HepG2 (cell line): Measurements from ENCODE around the gene SGCG. TPM values are rescaled to one million over a fixed set of nuclear protein-coding genes. Genes with fewer than 3 reads are reported as not detected.

Experiments used
- ATAC-seq: fragments of 200-7000 bp; cut with Tn5 transposase; 3 replicates; pipeline ENCODE4 v1.9.1; 2020; ENCODE audit warnings: mild to moderate bottlenecking, moderate library complexity
- BruUV-seq: library from RNA; stranded (reverse); fragments of 400-500 nt; replicated peaks from 2 replicates; lab custom pipeline; 2021; lab: Mats Ljungman, UMichigan
- CTCF ChIA-PET: fragments of 300-600 bp; formaldehyde crosslinking; extraction: SDS; loops from one replicate; lab custom pipeline; 2021; ENCODE audit warnings: low total read pairs, inconsistent platforms, low intra/inter-chr PET ratio; lab: Yijun Ruan, JAX
- POLR2A ChIA-PET: fragments of 350-600 bp; sonication (Branson Sonifier 250); formaldehyde crosslinking; loops from one replicate; lab custom pipeline; 2020; ENCODE audit warnings: antibody characterized with exemption, inconsistent platforms; lab: Yijun Ruan, JAX
- DNase-seq: peaks from one replicate; pipeline ENCODE4 v3.0.0-alpha.2; 2015; ENCODE audit warnings: low spot score
- FAIRE-seq: peaks from 3 replicates; lab custom pipeline; 2011; peaks lifted over from hg19 to GRCh38; lab: Jason Lieb, UNC
- H2AFZ ChIP-seq: one replicate; pipeline ENCODE4 v1.6.1; 2011; ENCODE audit warnings: low read length, inconsistent platforms
- H3K27ac ChIP-seq: fragments of 300-600 bp; 3 replicates; pipeline ENCODE4 v1.8.0; 2011; ENCODE audit warnings: mixed run types, mild to moderate bottlenecking, mixed read lengths, low read length, inconsistent platforms; ENCODE audit not compliant: insufficient read depth; ENCODE audit errors: extremely low read length
- H3K27me3 ChIP-seq, 2 experiments: fragments of 200-600 bp in 1 of 2; 2 replicates in 1 of 2; 3 replicates in 1 of 2; pipeline versions ENCODE4 v1.6.0 to v1.8.0; 2011; ENCODE audit warnings: low read length in 2 of 2, mild to moderate bottlenecking in 2 of 2, moderate library complexity in 2 of 2, inconsistent platforms in 1 of 2; ENCODE audit not compliant: insufficient read depth in 2 of 2, control insufficient read depth in 1 of 2
- H3K36me3 ChIP-seq, 2 experiments: fragments of 200-600 bp in 1 of 2; replicated peaks in 1 of 2; 2 replicates in 1 of 2; 3 replicates in 1 of 2; pipeline versions ENCODE4 v1.5.1 to v1.8.0; 2011; ENCODE audit warnings: low read length in 2 of 2, inconsistent platforms in 1 of 2; ENCODE audit not compliant: insufficient read depth in 2 of 2, control insufficient read depth in 1 of 2
- H3K4me1 ChIP-seq: 2 replicates; pipeline ENCODE4 v1.5.1; 2012; ENCODE audit warnings: low read length, inconsistent platforms; ENCODE audit not compliant: insufficient read depth
- H3K4me2 ChIP-seq: 2 replicates; pipeline ENCODE4 v1.6.0; 2011; ENCODE audit warnings: low read depth, low read length, inconsistent platforms
- H3K4me3 ChIP-seq, 3 experiments: fragments of 200-600 bp in 1 of 3; sonication (generic), shearing (Covaris generic) in 1 of 3; replicated peaks in 1 of 3; 2 replicates each; pipeline ENCODE4 v1.5.1; 2011 to 2016; ENCODE audit warnings: low read length in 3 of 3, inconsistent platforms in 2 of 3, low read depth in 2 of 3, mild to moderate bottlenecking in 2 of 3, control low read depth in 1 of 3, mixed read lengths in 1 of 3; ENCODE audit not compliant: insufficient read depth in 1 of 3
- H3K79me2 ChIP-seq: one replicate; pipeline ENCODE4 v1.6.1; 2011; ENCODE audit warnings: low read length, inconsistent platforms; ENCODE audit not compliant: insufficient read depth
- H3K9ac ChIP-seq: 2 replicates; pipeline ENCODE4 v1.6.0; 2011; ENCODE audit warnings: mild to moderate bottlenecking, low read depth, low read length, inconsistent platforms; ENCODE audit not compliant: insufficient read depth
- H3K9me3 ChIP-seq: 2 replicates; pipeline ENCODE4 v1.5.1; 2012; ENCODE audit warnings: mild to moderate bottlenecking, low read length
- H4K20me1 ChIP-seq: 2 replicates; pipeline ENCODE4 v1.6.0; 2011; ENCODE audit warnings: inconsistent platforms, mild to moderate bottlenecking, low read length, moderate library complexity; ENCODE audit not compliant: insufficient read depth
- CENPT ChIP-seq: sonication (generic); formaldehyde crosslinking; IDR thresholded peaks from 2 replicates; pipeline ENCODE4 v1.8.0; 2022; ENCODE audit warnings: low read depth, mild to moderate bottlenecking, moderate library complexity, missing genetic modification reagents
- CERS6 ChIP-seq: sonication (generic); formaldehyde crosslinking; IDR thresholded peaks from 2 replicates; pipeline ENCODE4 v1.5.0; 2020; ENCODE audit warnings: missing genetic modification reagents
- ETV5 ChIP-seq: IDR thresholded peaks from 2 replicates; pipeline ENCODE4 v1.6.1; 2018; ENCODE audit warnings: missing biosample characterization, missing genetic modification reagents, inconsistent platforms, borderline replicate concordance
- KMT2A ChIP-seq: sonication (generic); formaldehyde crosslinking; IDR thresholded peaks from 2 replicates; pipeline ENCODE4 v1.4.0; 2020; ENCODE audit warnings: missing genetic modification reagents
- MAFK ChIP-seq, 2 experiments: IDR thresholded peaks in 1 of 2; conservative IDR thresholded peaks in 1 of 2; 2 replicates each; pipeline ENCODE4 v1.6.1; 2011; ENCODE audit warnings: improper control_type of control experiment in 2 of 2, low read length in 2 of 2
- MBNL3 ChIP-seq: fragments of 250-450 bp; sonication (Bioruptor Pico); conservative IDR thresholded peaks from 2 replicates; pipeline ENCODE4 v1.8.0; 2022; ENCODE audit warnings: mild to moderate bottlenecking, inconsistent platforms
- RFX5 ChIP-seq: IDR thresholded peaks from 2 replicates; pipeline ENCODE4 v1.6.1; 2011; ENCODE audit warnings: low read depth, low read length, improper control_type of control experiment
- SETDB1 ChIP-seq: sonication (generic); formaldehyde crosslinking; IDR thresholded peaks from 2 replicates; pipeline ENCODE4 v1.5.1; 2020; ENCODE audit warnings: missing genetic modification reagents, mild to moderate bottlenecking, borderline replicate concordance
- ZNF704 ChIP-seq: sonication (generic); formaldehyde crosslinking; IDR thresholded peaks from 2 replicates; pipeline ENCODE4 v1.8.1; 2023; ENCODE audit warnings: mild to moderate bottlenecking, inconsistent platforms, moderate library complexity, missing genetic modification reagents, borderline replicate concordance
- ZXDC ChIP-seq: sonication (generic); formaldehyde crosslinking; IDR thresholded peaks from 2 replicates; pipeline ENCODE4 v1.5.0; 2020; ENCODE audit warnings: mild to moderate bottlenecking, missing genetic modification reagents
- WGBS: methylation state at CpG from one replicate; pipeline ENCODE4 v1.1.6; 2017; ENCODE audit warnings: low lambda C conversion rate; 5-methylcytosine and 5-hydroxymethylcytosine counted together
- in situ Hi-C: cut with HindIII; loops from 2 replicates; pipeline ENCODE4 v1.10.0; 2017; ENCODE audit warnings: low pct_unique_long_range_greater_than_20kb; ENCODE audit not compliant: extremely low pct_ligation_motif_present
- intact Hi-C: fragments of 100-400 bp; cut with micrococcal nuclease; formaldehyde crosslinking; loops from one replicate; pipeline ENCODE4 v1.10.0; 2022; ENCODE audit not compliant: unreplicated experiment
- polyA plus RNA-seq, 8 experiments: library from polyadenylated mRNA; depleted of rRNA in 3 of 8; stranded (reverse) in 7 of 8; unstranded in 1 of 8; fragments of >200 nt; fragmentation: Illumina TruSeq in 4 of 8; extraction: Trizol in 4 of 8; gene quantifications; 2 replicates each; pipeline versions ENCODE4 v1.2.1 to v1.2.3, GENCODE V29; 2011 to 2016; ENCODE audit warnings: low read depth in 4 of 8, missing spikeins in 1 of 8, mixed read lengths in 1 of 8; ENCODE audit not compliant: insufficient read depth in 1 of 8
- total RNA-seq, 5 experiments: library from RNA; depleted of rRNA; stranded (reverse); fragments of >200 nt; fragmentation: Illumina TruSeq; extraction: Trizol; gene quantifications; 2 replicates each; pipeline ENCODE4 v1.2.3, GENCODE V29; 2016; ENCODE audit warnings: low read depth in 1 of 5

SGCG gene
- total and polyA plus RNA-seq, 2 of the 13 experiments (the other 11 are each of a cell fraction or from before 2014, with no cell fraction given) = not detected

GRCh38 chr13:23288564-23288963 is 107.8 kb downstream of the SGCG start:
- FAIRE-seq = no peak
- POLR2A ChIA-PET = no interaction called here

More at GRCh38 chr13:23288564-23288963, 107.8 kb downstream of the SGCG start:
- no TSS peak for BruUV-seq
- Histone ChIP-seq H3K4me1 (no peaks in the 10 kb centered on the region), H2AFZ (no peak overlapping the region), H3K4me2 (no peak overlapping the region), H3K36me3 (no peaks in the 10 kb centered on the region), H3K9me3 (no peaks in the 10 kb centered on the region), H4K20me1 (no peaks in the 10 kb centered on the region), H3K4me3 (no peak overlapping the region), H3K27ac (no peak overlapping the region), H3K9ac (no peak overlapping the region), H3K27me3 (no peaks in the 10 kb centered on the region), H3K79me2 (no peaks in the 10 kb centered on the region)
- DNase-seq (no peak), ATAC-seq (no peak)
- WGBS = 43% methylated on average over 1 of the region's 1 CpG
- in situ Hi-C loops (no loop called here), intact Hi-C loops (no loop called here)
- CTCF ChIA-PET = no interaction called here
- no peak for TF ChIP-seq RFX5
- no peak for TF ChIP-seq ZXDC (CRISPR knock-in tag)
- no peak for TF ChIP-seq MBNL3 (CRISPR knock-in tag)
- no peak for TF ChIP-seq ETV5 (CRISPR knock-in tag)
- TF ChIP-seq CERS6 = no peak
- TF ChIP-seq ZNF704 = no peak
- TF ChIP-seq MAFK (conservative IDR thresholded peaks at IDR 0.05 in 1 of 2, IDR thresholded peaks at IDR 0.05 in 1 of 2; ENCODE audit: low read length in 2 of 2) = no peak
- TF ChIP-seq CENPT (CRISPR knock-in tag) = no peak
- no peak for TF ChIP-seq SETDB1 (CRISPR knock-in tag)
- no peak for TF ChIP-seq KMT2A (CRISPR knock-in tag)
